ENCODE data around the gene MAP1LC3A.

The MAP1LC3A gene

DNA sequence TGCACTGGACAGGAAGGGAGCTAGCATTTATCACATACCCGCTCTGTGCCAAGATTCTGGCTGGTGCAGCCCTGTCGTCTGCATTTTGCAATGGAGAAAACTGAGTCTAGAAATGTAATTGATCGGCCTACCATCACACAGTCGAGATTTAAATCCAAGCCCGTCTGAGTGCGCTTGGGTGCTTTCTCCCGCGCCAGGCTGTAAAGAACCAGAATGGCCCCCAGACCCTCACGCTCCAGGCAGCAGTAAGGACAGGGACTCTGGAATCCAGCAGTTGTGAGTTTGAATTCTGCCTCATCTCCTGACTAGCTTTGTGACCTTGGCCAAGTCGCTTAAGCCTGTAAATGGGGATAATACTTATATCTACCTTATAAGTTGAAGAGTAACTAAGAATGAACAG, 31.5 kb upstream of the MAP1LC3A start:
- TF ChIP-seq, protein P1, sequence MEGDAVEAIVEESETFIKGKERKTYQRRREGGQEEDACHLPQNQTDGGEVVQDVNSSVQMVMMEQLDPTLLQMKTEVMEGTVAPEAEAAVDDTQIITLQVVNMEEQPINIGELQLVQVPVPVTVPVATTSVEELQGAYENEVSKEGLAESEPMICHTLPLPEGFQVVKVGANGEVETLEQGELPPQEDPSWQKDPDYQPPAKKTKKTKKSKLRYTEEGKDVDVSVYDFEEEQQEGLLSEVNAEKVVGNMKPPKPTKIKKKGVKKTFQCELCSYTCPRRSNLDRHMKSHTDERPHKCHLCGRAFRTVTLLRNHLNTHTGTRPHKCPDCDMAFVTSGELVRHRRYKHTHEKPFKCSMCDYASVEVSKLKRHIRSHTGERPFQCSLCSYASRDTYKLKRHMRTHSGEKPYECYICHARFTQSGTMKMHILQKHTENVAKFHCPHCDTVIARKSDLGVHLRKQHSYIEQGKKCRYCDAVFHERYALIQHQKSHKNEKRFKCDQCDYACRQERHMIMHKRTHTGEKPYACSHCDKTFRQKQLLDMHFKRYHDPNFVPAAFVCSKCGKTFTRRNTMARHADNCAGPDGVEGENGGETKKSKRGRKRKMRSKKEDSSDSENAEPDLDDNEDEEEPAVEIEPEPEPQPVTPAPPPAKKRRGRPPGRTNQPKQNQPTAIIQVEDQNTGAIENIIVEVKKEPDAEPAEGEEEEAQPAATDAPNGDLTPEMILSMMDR (IDR thresholded peaks at IDR 0.05) = no peak
- H3K4me1 ChIP-seq = peaks cover 0 to 72% (median 56%) of the 10 kb centered on the region in 4 donors
- intact Hi-C loops (cut with DNase I; ENCODE audit: low total_unique reads) = no loop called here
- H3K36me3 ChIP-seq = peaks cover 31 to 56% (median 44%) of the 10 kb centered on the region in 3 donors
- H3K27me3 ChIP-seq = no peaks in the 10 kb centered on the region
- H3K4me3 ChIP-seq = no peak overlapping the region
- H3K9me3 ChIP-seq = no peaks in the 10 kb centered on the region
- peak in 1 of 2 donors; percentile 42 for DNase-seq
- H3K27ac ChIP-seq = peak overlapping the region in 1 of 2 donors; percentile 57

DNA sequence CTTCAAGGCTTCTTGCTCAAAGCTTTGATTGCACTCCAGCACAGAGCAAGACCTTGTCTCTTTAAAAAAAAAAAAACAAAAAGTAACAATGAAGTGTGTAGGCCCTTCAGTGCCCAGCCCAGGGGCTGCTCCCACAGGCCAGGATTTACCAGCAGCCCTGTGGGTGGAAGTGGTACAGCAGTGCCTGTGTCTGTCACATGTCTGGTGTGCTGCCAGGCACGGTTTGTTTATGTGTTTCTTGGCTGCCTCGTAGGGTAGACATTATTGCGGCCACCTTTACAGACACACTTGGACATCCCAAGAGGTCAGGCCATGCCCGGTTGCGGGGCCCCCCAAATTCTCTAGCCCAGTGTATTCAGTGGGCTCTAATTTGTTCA, 29.6 kb upstream of the MAP1LC3A start:
- intact Hi-C loops (cut with DNase I; ENCODE audit: low total_unique reads) = no loop called here
- H3K27ac ChIP-seq = peak overlapping the region; percentile 18 to 50
- peaks cover 45 to 71% (median 63%) of the 10 kb centered on the region in 3 donors for H3K36me3 ChIP-seq
- peaks cover 0 to 54% (median 41%) of the 10 kb centered on the region in 4 donors for H3K4me1 ChIP-seq
- TF ChIP-seq, protein P1 (IDR thresholded peaks at IDR 0.05) = peak; percentile 28 to 35
- no peaks in the 10 kb centered on the region for H3K27me3 ChIP-seq
- H3K9me3 ChIP-seq = no peaks in the 10 kb centered on the region
- no peak overlapping the region for H3K4me3 ChIP-seq
- peak; percentile 45 to 81 for DNase-seq

DNA sequence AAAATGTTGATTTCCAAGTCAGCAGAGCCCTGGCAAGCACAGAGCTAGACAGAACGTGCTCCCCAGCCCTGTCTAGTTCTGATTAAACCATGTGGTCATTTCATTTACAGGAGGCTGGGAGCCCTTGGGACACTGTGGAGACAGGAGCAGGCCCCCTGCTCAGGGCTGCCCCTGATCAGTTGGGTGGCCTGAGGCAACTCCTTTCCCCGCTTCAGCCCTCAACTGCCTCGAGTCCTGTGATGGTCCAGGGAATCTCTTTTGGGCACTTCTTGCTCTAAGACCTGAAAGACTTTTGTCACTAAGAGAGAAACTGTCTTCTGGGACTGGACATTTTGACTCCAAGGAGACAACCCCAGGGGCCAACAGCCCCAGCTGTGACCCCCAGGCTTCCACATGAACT, 28.8 kb upstream of the MAP1LC3A start:
- Histone ChIP-seq H3K4me1 (peaks cover 0 to 49% (median 36%) of the 10 kb centered on the region in 4 donors), H3K9me3 (no peaks in the 10 kb centered on the region), H3K4me3 (no peak overlapping the region), H3K36me3 (peaks cover 53 to 80% (median 71%) of the 10 kb centered on the region in 3 donors), H3K27ac (peak overlapping the region in 1 of 2 donors; percentile 18), H3K27me3 (no peaks in the 10 kb centered on the region)
- intact Hi-C loops (cut with DNase I; ENCODE audit: low total_unique reads) = no loop called here
- peak; percentile 16 to 57 for DNase-seq
- TF ChIP-seq, protein P1 (IDR thresholded peaks at IDR 0.05) = no peak

DNA sequence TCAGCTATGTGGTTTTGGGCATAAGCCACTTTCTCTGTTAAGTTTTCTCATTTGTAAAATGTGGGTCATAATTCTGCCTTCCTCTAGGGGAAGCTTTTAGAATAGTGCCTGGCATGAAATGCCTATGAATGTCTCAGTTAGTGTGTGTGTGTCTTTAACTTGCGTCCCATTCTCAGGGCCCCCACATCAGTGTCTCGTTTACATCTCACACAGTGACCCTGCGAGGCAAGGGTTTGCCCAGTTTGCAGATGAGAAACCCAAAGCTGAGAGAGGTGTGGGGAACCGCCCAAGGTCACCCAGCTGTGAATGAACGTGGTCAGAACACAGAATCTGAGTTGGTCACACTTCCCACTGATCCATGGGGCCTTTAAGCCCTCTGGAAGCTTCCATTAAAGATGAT, 28.2 kb upstream of the MAP1LC3A start:
- peak; percentile 1 to 28 for DNase-seq
- H3K36me3 ChIP-seq = peaks cover 59 to 86% (median 77%) of the 10 kb centered on the region in 3 donors
- no peaks in the 10 kb centered on the region for H3K27me3 ChIP-seq
- H3K4me1 ChIP-seq = peaks cover 0 to 43% (median 33%) of the 10 kb centered on the region in 4 donors
- intact Hi-C loops (cut with DNase I; ENCODE audit: low total_unique reads) = no loop called here
- TF ChIP-seq, protein P1 (IDR thresholded peaks at IDR 0.05) = no peak
- no peak overlapping the region for H3K27ac ChIP-seq
- no peaks in the 10 kb centered on the region for H3K9me3 ChIP-seq
- no peak overlapping the region for H3K4me3 ChIP-seq

DNA sequence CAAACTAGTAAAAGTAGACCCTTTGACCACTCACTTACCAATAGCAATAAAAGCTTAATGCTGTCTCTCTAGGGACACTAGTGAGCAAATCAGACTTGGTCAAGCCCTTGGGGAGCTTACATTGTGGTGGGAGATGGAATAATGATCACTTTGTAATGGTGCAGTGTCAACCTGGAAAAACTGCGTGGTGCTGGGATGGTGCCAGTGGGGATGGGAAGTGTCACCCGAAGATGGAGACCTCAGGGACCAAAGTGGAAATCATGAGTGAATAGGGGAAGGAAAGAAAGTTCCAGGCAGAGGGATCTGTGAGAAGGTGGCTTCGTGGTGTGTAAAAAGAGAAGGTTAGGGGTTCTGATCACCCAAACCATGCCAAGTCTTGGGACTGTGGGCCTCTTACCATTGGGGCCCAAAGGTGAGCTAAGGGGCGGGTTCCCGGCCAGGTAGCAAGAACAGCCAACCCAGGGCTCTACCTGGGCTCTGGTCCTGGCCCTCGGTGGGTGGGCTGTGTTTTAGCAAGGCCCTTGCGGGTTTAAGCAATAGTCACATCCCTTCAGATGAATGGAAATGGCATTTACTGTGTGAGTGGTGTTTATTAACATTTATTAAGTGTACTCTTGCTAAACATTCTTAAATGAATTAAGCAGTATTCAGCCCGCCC, 26.8 kb upstream of the MAP1LC3A start:
- TF ChIP-seq, protein P1 (IDR thresholded peaks at IDR 0.05) = no peak
- intact Hi-C loops (cut with DNase I; ENCODE audit: low total_unique reads) = no loop called here
- DNase-seq = peak; percentile 11 to 13
- Histone ChIP-seq H3K4me3 (no peak overlapping the region), H3K36me3 (peaks cover 70 to 97% (median 87%) of the 10 kb centered on the region in 3 donors), H3K4me1 (peaks cover 0 to 29% (median 22%) of the 10 kb centered on the region in 4 donors), H3K9me3 (no peaks in the 10 kb centered on the region), H3K27me3 (no peaks in the 10 kb centered on the region), H3K27ac (no peak overlapping the region)
